Left lung (tissue), 10 donors: ENCODE results near the gene PCNX1. TPM values are rescaled to one million over a fixed set of nuclear protein-coding genes. Genes with fewer than 3 reads are reported as not detected.
"Not testable (repeated sequence)": the region's sequence is repeated elsewhere in the genome, so short reads cannot be mapped to it uniquely, and the experiment has no call there.

Source experiments
- ATAC-seq: fragments of 200-7000 bp; cut with Tn5 transposase; one replicate; pipeline ENCODE4 v1.9.1; 2020; ENCODE audit warnings: moderate library complexity
- DNase-seq, 4 donors: peaks; one replicate each; pipeline ENCODE4 v3.0.0-alpha.2; 2013 to 2020
- H3K27ac ChIP-seq, 2 donors: fragments of 200-600 bp; sonication (generic) in 1 of 2; one replicate each; pipeline versions ENCODE4 v1.5.0 to v1.8.0; 2020 to 2021
- H3K27me3 ChIP-seq, 2 donors: fragments of 200-600 bp; sonication (generic) in 1 of 2; one replicate each; pipeline versions ENCODE4 v1.5.0 to v1.8.0; 2020 to 2021
- H3K36me3 ChIP-seq, 2 donors: fragments of 200-600 bp; sonication (generic) in 1 of 2; one replicate each; pipeline versions ENCODE4 v1.5.0 to v1.8.0; 2020 to 2021
- H3K4me1 ChIP-seq, 2 donors: fragments of 200-600 bp; one replicate each; pipeline ENCODE4 v1.8.0; 2021
- H3K4me3 ChIP-seq, 2 donors: fragments of 200-600 bp; sonication (generic) in 1 of 2; one replicate each; pipeline versions ENCODE4 v1.5.0 to v1.8.0; 2020 to 2021; ENCODE audit warnings: mild to moderate bottlenecking in 1 of 2
- H3K9me3 ChIP-seq, 2 donors: fragments of 200-600 bp; sonication (generic) in 1 of 2; one replicate each; pipeline versions ENCODE4 v1.5.0 to v1.8.0; 2020 to 2021
- intact Hi-C, 2 donors: fragments of 100-400 bp; cut with DNase I; formaldehyde crosslinking; loops; one replicate each; pipeline versions ENCODE4 v1.11.2 to v1.14.2; 2022
- polyA plus RNA-seq, 6 donors: library from polyadenylated mRNA; unstranded; fragments of 120-200 nt; gene quantifications; one replicate each; pipeline ENCODE4 v1.2.1, GENCODE V29; 2013; ENCODE audit not compliant: insufficient read length in 6 of 6
- total RNA-seq, 2 donors: library from RNA; stranded (reverse); fragmentation: NEBNext Ultra II Directional; extraction: Animal tissue kit (Norgen Biotek cat#: 25700); gene quantifications; one replicate each; pipeline ENCODE4 v1.2.1, GENCODE V29; 2021
- TF ChIP-seq, protein P1 (sequence below), 2 donors: fragments of 200-600 bp; sonication (generic) in 1 of 2; IDR thresholded peaks; one replicate each; pipeline versions ENCODE4 v1.5.0 to v1.8.0; 2021; ENCODE audit warnings: antibody characterized with exemption in 2 of 2
- donor health status: DM: no; HTN: yes; CAD: no.
- donor health status: DM: no; HTN: no; CAD: no.

PCNX1 gene
- total and polyA plus RNA-seq, 8 donors, result 36.9 to 65.8 (median 49.6) TPM

DNA sequence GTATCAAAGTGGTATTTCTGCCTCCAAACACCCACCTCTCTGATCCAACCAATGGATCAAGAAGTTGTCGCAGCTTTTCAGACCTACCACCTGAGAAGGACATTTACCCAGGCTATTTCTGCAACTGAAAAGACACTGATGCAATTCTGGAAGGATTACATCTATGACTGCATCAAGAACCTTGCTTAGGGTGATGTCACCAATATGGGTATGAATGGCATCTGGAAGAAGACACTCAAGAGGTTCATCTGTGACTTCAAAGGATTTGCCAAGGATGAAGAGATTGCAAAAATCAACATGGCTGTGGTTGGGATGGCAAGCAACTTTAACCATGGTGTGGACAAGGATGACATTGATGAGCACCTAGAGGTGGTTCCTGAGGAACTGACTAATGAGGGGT is 154.2 kb downstream of the PCNX1 start:
- Histone ChIP-seq H3K27me3 (no peaks in the 10 kb centered on the region), H3K27ac (no peak overlapping the region), H3K4me3 (no peak overlapping the region), H3K4me1 (no peaks in the 10 kb centered on the region), H3K9me3 (peaks cover 0 to 2% of the 10 kb centered on the region in 2 donors), H3K36me3 (peaks cover 0 to 73% of the 10 kb centered on the region in 2 donors)
- DNase-seq (no peak), ATAC-seq (no peak)
- TF ChIP-seq, protein P1, sequence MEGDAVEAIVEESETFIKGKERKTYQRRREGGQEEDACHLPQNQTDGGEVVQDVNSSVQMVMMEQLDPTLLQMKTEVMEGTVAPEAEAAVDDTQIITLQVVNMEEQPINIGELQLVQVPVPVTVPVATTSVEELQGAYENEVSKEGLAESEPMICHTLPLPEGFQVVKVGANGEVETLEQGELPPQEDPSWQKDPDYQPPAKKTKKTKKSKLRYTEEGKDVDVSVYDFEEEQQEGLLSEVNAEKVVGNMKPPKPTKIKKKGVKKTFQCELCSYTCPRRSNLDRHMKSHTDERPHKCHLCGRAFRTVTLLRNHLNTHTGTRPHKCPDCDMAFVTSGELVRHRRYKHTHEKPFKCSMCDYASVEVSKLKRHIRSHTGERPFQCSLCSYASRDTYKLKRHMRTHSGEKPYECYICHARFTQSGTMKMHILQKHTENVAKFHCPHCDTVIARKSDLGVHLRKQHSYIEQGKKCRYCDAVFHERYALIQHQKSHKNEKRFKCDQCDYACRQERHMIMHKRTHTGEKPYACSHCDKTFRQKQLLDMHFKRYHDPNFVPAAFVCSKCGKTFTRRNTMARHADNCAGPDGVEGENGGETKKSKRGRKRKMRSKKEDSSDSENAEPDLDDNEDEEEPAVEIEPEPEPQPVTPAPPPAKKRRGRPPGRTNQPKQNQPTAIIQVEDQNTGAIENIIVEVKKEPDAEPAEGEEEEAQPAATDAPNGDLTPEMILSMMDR (IDR thresholded peaks at IDR 0.05), result no peak
- intact Hi-C loops, result no loop called here

DNA sequence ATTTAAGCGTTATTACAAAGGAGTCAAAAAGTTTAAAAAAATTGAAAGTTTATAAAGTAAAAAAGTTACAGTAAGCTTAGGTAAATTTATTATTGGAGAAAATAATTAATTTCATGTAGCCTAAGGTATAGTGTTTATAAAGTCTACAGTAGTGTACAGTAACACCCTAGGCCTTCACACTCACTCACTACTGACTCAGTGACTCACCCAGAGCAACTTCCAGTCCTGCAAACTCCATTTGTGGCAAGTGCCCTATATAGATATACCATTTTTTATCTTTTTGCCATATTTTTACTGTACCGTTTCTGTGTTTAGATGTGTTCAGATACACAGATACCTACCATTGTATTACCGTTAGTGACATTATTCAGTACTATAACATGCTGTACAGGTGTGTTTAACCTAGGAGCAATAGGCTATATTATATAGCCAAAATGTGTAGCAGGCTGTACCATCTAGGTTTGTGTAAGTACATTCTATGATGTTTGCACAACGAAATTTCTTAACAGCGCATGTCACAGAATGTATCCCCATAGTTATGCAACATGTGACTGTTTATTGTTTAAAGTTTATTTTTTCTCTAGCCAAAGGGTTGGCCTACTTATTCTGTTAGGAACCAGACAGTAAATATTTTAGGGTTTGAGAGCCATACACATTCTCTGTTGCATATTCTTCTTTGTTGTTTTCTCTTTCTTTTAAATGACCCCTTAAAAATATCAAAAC is 155.5 kb downstream of the PCNX1 start:
- H3K27me3 ChIP-seq, result no peaks in the 10 kb centered on the region
- H3K4me3 ChIP-seq, result no peak overlapping the region
- intact Hi-C loops, result no loop called here
- H3K36me3 ChIP-seq, result peaks cover 0 to 68% of the 10 kb centered on the region in 2 donors
- H3K27ac ChIP-seq, result no peak overlapping the region
- ATAC-seq (no peak), DNase-seq (no peak)
- TF ChIP-seq, protein P1 (IDR thresholded peaks at IDR 0.05), result no peak
- peaks cover 0 to 2% of the 10 kb centered on the region in 2 donors for H3K9me3 ChIP-seq
- no peaks in the 10 kb centered on the region for H3K4me1 ChIP-seq

DNA sequence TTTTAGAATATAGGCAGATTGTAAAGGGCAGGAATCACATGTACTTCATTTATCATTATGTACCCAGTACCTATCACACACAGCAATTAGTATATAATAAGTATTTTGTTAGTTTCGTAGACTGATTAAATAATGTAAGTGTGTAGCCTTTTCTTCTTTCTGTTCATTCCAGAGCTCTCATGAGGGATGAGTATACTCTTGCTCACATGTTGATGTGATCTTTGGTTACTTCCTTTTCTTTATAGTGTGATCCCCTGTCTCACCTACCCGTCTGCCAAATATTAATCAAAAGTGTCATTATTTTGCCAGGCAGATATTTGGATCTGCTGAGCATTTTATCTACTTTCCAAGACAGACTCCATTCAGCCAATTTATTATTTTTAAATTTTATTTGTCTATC is 156.1 kb downstream of the PCNX1 start:
- TF ChIP-seq, protein P1 (IDR thresholded peaks at IDR 0.05), result no peak

DNA sequence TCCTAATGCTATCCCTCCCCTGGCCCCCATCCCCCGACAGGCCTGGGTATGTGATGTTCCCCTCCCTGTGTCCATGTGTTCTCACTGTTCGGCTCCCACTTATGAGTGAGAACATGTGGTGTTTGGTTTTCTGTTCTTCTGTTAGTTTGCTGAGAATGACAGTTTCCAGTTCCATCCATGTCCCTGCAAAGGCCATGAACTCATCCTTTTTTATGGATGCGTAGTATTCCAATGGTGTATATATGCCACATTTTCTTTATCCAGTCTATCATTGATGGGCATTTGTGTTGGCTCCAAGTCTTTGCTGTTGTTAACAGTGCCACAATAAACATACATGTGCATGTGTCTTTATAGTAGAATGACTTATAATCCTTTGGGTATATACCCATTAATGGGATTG is 157.5 kb downstream of the PCNX1 start:
- intact Hi-C loops, H3K4me1 ChIP-seq, H3K27me3 ChIP-seq, ATAC-seq, H3K4me3 ChIP-seq, DNase-seq, H3K9me3 ChIP-seq, H3K27ac ChIP-seq: not testable (repeated sequence)
- peaks cover 0 to 57% of the 10 kb centered on the region in 2 donors for H3K36me3 ChIP-seq

More for the DNA sequence above, 156.1 kb downstream of the PCNX1 start:
- intact Hi-C loops, result no loop called here
- Histone ChIP-seq H3K27me3 (no peaks in the 10 kb centered on the region), H3K36me3 (peaks cover 0 to 66% of the 10 kb centered on the region in 2 donors), H3K4me3 (no peak overlapping the region), H3K4me1 (no peaks in the 10 kb centered on the region), H3K9me3 (peaks cover 0 to 2% of the 10 kb centered on the region in 2 donors), H3K27ac (no peak overlapping the region)
- no peak for DNase-seq
- ATAC-seq, result no peak

DNA sequence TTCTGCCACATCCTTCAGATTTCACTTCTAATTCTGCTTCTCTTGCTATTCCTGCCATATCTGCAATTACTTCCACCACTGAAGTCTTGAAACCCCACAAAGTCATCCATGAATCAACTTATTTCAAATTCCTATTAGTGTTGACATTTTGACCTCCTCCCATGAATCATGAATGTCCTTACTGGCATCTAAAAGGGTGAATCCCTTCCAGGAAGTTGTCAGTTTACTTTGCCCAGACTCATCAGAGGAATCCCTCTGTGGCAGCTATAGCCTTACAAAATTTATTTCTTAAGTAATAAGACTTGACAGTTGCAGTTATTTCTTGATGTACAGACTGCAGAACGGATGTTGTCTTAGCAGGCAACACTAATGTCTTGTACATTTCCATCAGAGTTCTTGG is 162.9 kb downstream of the PCNX1 start:
- ATAC-seq (no peak), DNase-seq (no peak)
- H3K9me3 ChIP-seq, result no peaks in the 10 kb centered on the region
- peaks cover 0 to 57% of the 10 kb centered on the region in 2 donors for H3K36me3 ChIP-seq
- intact Hi-C loops, result no loop called here
- H3K27ac ChIP-seq, result no peak overlapping the region
- H3K4me3 ChIP-seq, result no peak overlapping the region
- TF ChIP-seq, protein P1 (IDR thresholded peaks at IDR 0.05), result no peak
- no peaks in the 10 kb centered on the region for H3K27me3 ChIP-seq
- H3K4me1 ChIP-seq, result peaks cover 0 to 7% of the 10 kb centered on the region in 2 donors
